Measurements from ENCODE around the gene NFILZ. TPM values are rescaled to one million over a fixed set of nuclear protein-coding genes. Genes with fewer than 3 reads are reported as not detected.
"Not testable (repeated sequence)": the region's sequence is repeated elsewhere in the genome, so short reads cannot be mapped to it uniquely, and the experiment has no call there.

The NFILZ gene
- total RNA-seq, 4 donors from 2014 or later: not detected

DNA sequence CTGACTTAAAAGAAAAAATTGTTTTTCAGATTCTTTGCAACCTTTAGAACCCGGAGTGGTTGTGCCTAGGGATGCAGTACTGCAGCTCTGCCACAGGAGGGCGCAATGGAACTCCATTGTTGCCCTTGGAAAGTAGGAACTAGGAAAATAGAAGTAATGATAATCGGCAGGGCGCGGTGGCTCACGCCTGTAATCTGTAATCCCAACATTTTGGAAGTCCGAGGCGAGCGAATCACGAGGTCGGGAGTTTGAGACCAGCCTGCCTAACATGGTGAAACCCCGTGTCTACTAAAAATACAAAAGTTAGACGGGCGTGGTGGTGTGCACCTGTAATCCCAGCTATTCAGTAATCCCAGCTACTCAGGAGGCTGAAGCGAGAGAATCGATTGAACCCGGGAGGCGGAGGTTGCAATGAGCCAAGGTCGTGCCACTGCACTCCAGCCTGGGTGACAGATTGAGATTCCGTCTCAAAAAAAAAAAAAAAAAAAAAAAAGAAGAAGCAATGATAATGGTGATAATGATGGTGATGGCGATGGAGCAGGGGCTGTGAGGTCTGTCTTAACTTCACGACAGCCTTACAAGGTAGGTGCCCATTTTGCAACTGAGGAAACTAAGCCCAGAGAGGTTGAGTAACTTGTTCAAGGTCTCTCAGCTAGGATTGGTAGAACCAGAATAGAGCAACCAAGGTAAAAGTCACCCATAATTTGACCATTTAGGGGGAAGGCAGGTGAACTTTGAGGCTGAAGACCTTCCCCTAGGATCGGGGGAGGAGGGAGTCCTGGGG is 14.4 kb upstream of the NFILZ start:
- Histone ChIP-seq H3K4me1 (peaks cover 0 to 10% (median 3%) of the 10 kb centered on the region in 3 donors), H3K4me3 (no peak overlapping the region), H3K9me3 (no peaks in the 10 kb centered on the region), H3K27me3 (peaks cover 28% of the 10 kb centered on the region), H3K36me3 (no peaks in the 10 kb centered on the region), H3K27ac (no peak overlapping the region)
- ATAC-seq: no peak
- no peak for TF ChIP-seq POLR2A (IDR thresholded peaks at IDR 0.05)
- TF ChIP-seq CTCF (IDR thresholded peaks at IDR 0.05): peak in 3 of 4 experiments; percentile 62 to 85 (median 84)
- WGBS, 2 donors (ENCODE audit: low coverage in 1 of 2): 28 to 45% methylated on average over 15 to 20 of the region's 23 CpGs

- no peaks in the 10 kb centered on the region for H3K9me3 ChIP-seq
- peaks cover 0 to 1% (median 0%) of the 10 kb centered on the region in 3 donors for H3K4me1 ChIP-seq
- no peak for ATAC-seq
- H3K36me3 ChIP-seq: no peaks in the 10 kb centered on the region
- TF ChIP-seq POLR2AphosphoS5 (IDR thresholded peaks at IDR 0.05): no peak
- no peak for TF ChIP-seq EP300 (IDR thresholded peaks at IDR 0.05)
- TF ChIP-seq CTCF (IDR thresholded peaks at IDR 0.05): no peak
- no peak for TF ChIP-seq POLR2A (IDR thresholded peaks at IDR 0.05)
- no peak overlapping the region for H3K4me3 ChIP-seq
- 78% methylated on average over 3 to 4 of the region's 6 CpGs for WGBS, 2 donors (ENCODE audit: low coverage in 1 of 2)
- H3K27me3 ChIP-seq: peaks cover 33% of the 10 kb centered on the region
- H3K27ac ChIP-seq: no peak overlapping the region
Measured at GRCh38 chr19:8616861-8617260, 13.6 kb upstream of the NFILZ start.

DNA sequence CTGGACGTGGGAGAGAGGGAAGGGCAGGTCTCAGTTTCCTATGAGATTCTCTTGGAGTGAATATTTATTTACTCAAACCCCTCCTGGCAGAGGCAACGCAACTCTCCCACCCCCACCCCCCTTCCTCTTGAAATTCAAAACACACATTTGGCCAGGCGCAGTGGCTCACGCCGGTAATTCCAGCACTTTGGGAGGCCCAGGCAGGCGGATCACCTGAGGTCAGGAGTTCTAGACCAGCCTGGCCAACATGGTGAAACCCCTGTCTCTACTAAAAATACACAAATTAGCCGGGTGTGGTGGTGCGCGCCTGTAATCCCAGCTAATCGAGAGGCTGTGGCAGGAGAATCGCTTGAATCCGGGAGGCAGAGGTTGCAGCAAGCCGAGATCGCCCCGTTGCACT is 13.1 kb upstream of the NFILZ start:
- not testable (repeated sequence) for H3K36me3 ChIP-seq, H3K9me3 ChIP-seq, H3K4me3 ChIP-seq, H3K4me1 ChIP-seq, ATAC-seq, H3K27ac ChIP-seq
- H3K27me3 ChIP-seq: peaks cover 37% of the 10 kb centered on the region
- WGBS, 2 donors (ENCODE audit: low coverage in 1 of 2): 47 to 80% methylated on average over 6 of the region's 15 CpGs

- no peak overlapping the region for H3K27ac ChIP-seq
- TF ChIP-seq CTCF (IDR thresholded peaks at IDR 0.05) (no peak), POLR2AphosphoS5 (IDR thresholded peaks at IDR 0.05) (no peak), POLR2A (IDR thresholded peaks at IDR 0.05) (no peak), EP300 (IDR thresholded peaks at IDR 0.05) (no peak)
- no peaks in the 10 kb centered on the region for H3K9me3 ChIP-seq
- H3K4me1 ChIP-seq: no peaks in the 10 kb centered on the region
- no peak for ATAC-seq
- no peaks in the 10 kb centered on the region for H3K36me3 ChIP-seq
- no peak overlapping the region for H3K4me3 ChIP-seq
- WGBS, 2 donors (ENCODE audit: low coverage in 1 of 2): 67 to 76% methylated on average over 3 to 4 of the region's 4 CpGs
- peaks cover 41% of the 10 kb centered on the region for H3K27me3 ChIP-seq
Measured at GRCh38 chr19:8617984-8618383, 12.4 kb upstream of the NFILZ start.

GRCh38 chr19:8618751-8619150 is 11.7 kb upstream of the NFILZ start:
- Histone ChIP-seq H3K9me3 (no peaks in the 10 kb centered on the region), H3K27ac (no peak overlapping the region), H3K27me3 (peaks cover 42% of the 10 kb centered on the region), H3K4me1 (no peaks in the 10 kb centered on the region), H3K36me3 (no peaks in the 10 kb centered on the region), H3K4me3 (no peak overlapping the region)
- no peak for TF ChIP-seq CTCF (IDR thresholded peaks at IDR 0.05)
- TF ChIP-seq POLR2AphosphoS5 (IDR thresholded peaks at IDR 0.05): no peak
- ATAC-seq: no peak
- WGBS, 2 donors (ENCODE audit: low coverage in 1 of 2): 34 to 65% methylated on average over 5 of the region's 8 CpGs

DNA sequence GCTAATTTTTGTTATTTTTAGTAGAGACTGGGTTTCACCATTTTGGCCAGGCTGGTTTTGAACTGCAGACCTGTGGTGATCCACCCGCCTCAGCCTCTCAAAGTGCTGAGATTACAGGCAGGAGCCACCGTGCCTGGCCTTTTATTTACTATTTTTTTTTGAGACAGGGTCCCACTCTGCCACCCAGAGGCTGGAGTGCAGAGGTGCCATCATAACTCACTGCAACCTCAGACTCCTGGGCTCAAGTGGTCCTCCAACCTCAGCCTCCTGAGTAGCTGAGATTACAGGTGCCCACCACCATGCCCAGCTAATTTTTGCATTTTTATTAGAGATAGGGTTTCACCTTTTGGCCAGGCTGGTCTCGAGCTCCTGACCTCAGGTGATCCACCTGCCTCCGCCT is 7.5 kb upstream of the NFILZ start:
- ATAC-seq, H3K36me3 ChIP-seq, H3K9me3 ChIP-seq, H3K4me1 ChIP-seq, H3K27ac ChIP-seq, H3K4me3 ChIP-seq: not testable (repeated sequence)
- 44 to 53% methylated on average over 3 to 4 of the region's 4 CpGs for WGBS, 2 donors (ENCODE audit: low coverage in 1 of 2)
- peaks cover 42% of the 10 kb centered on the region for H3K27me3 ChIP-seq
